GM20431 (cell line): ENCODE data around the gene LILRB2.
"Not testable (repeated sequence)": the region's sequence is repeated elsewhere in the genome, so short reads cannot be mapped to it uniquely, and the experiment has no call there.

Source experiments
- in situ Hi-C: fragments of 300-500 bp; cut with MseI, MboI; formaldehyde crosslinking; loops from one replicate; pipeline ENCODE4 v1.15.0; 2020; ENCODE audit warnings: low sequenced_read_pairs; ENCODE audit not compliant: unreplicated experiment

The LILRB2 gene

GRCh38 chr19:54277111-54277615 is 3.7 kb downstream of the LILRB2 start:
- in situ Hi-C loops: not testable (repeated sequence)

- in situ Hi-C loops: no loop called here
Observed at GRCh38 chr19:54275951-54276350, 5.0 kb downstream of the LILRB2 start.

GRCh38 chr19:54274516-54274915 is 6.4 kb downstream of the LILRB2 start:
- in situ Hi-C loops: not testable (repeated sequence)

GRCh38 chr19:54273821-54274220 is 7.1 kb downstream of the LILRB2 start:
- in situ Hi-C loops: no loop called here

- in situ Hi-C loops: not testable (repeated sequence)
Observed at GRCh38 chr19:54272181-54272580, 8.7 kb downstream of the LILRB2 start.

- in situ Hi-C loops: not testable (repeated sequence)
Observed at GRCh38 chr19:54271587-54271986, 9.3 kb downstream of the LILRB2 start.

GRCh38 chr19:54271106-54271505 is 9.8 kb downstream of the LILRB2 start:
- in situ Hi-C loops: no loop called here

GRCh38 chr19:54268936-54269335 is 12.0 kb downstream of the LILRB2 start:
- in situ Hi-C loops: no loop called here

- in situ Hi-C loops: no loop called here
Observed at GRCh38 chr19:54266133-54266532, 14.8 kb downstream of the LILRB2 start.

GRCh38 chr19:54262470-54262869 is 18.4 kb downstream of the LILRB2 start:
- in situ Hi-C loops: no loop called here

- in situ Hi-C loops: no loop called here
Observed at GRCh38 chr19:54262066-54262465, 18.8 kb downstream of the LILRB2 start.

GRCh38 chr19:54257116-54257480 is 23.8 kb downstream of the LILRB2 start, which contains the start of gene LILRB5:
Gene LILRB5 (minus strand): TSS chr19:54257273. CDS start chr19:54257193, 80 bp downstream.
- in situ Hi-C loops: no loop called here

GRCh38 chr19:54256250-54257115 is 24.4 kb downstream of the LILRB2 start:
- in situ Hi-C loops: no loop called here

- in situ Hi-C loops: no loop called here
Observed at GRCh38 chr19:54255105-54255775, 25.7 kb downstream of the LILRB2 start.

- in situ Hi-C loops: no loop called here
Observed at GRCh38 chr19:54254195-54254906, 26.6 kb downstream of the LILRB2 start.

GRCh38 chr19:54253331-54254194 is 27.3 kb downstream of the LILRB2 start:
- in situ Hi-C loops: no loop called here

GRCh38 chr19:54252845-54253244 is 28.1 kb downstream of the LILRB2 start:
- in situ Hi-C loops: no loop called here

- in situ Hi-C loops: no loop called here
Observed at GRCh38 chr19:54252243-54252642, 28.7 kb downstream of the LILRB2 start.

- in situ Hi-C loops: no loop called here
Observed at GRCh38 chr19:54248016-54248601, 32.8 kb downstream of the LILRB2 start.
